Gastrocnemius medialis (tissue), 4 donors: ENCODE results near the gene MINDY4. TPM values are rescaled to one million over a fixed set of nuclear protein-coding genes. Genes with fewer than 3 reads are reported as not detected.

Source experiments
- ATAC-seq, 2 donors: fragments of 150-250 bp; one replicate each; pipeline ENCODE4 v1.9.1; 2016
- DNase-seq, 2 donors: peaks; one replicate each; pipeline ENCODE4 v3.0.0-alpha.2; 2019
- H3K27ac ChIP-seq, 4 donors: fragments of 200-600 bp; sonication (generic); 1 replicate in 1 of 4; 2 replicates in 3 of 4; pipeline ENCODE4 v1.5.1; 2016 to 2018; ENCODE audit warnings: mild to moderate bottlenecking in 2 of 4, moderate library complexity in 1 of 4
- H3K27me3 ChIP-seq, 3 donors: fragments of 200-600 bp; sonication (generic) in 2 of 3; 1 replicate in 1 of 3; 2 replicates in 2 of 3; pipeline versions ENCODE4 v1.5.1 to v1.6.0; 2016 to 2019; ENCODE audit warnings: mild to moderate bottlenecking in 1 of 3, moderate library complexity in 1 of 3
- H3K36me3 ChIP-seq, 2 donors: fragments of 200-600 bp; sonication (generic) in 1 of 2; one replicate each; pipeline ENCODE4 v1.5.1; 2017 to 2018
- H3K4me1 ChIP-seq, 2 donors: fragments of 200-600 bp; sonication (generic) in 1 of 2; one replicate each; pipeline ENCODE4 v1.5.1; 2016 to 2017; ENCODE audit warnings: mild to moderate bottlenecking in 2 of 2
- H3K4me3 ChIP-seq, 4 donors: fragments of 200-600 bp; sonication (generic) in 3 of 4; 1 replicate in 1 of 4; 2 replicates in 3 of 4; pipeline ENCODE4 v1.5.1; 2016 to 2019; ENCODE audit warnings: mild to moderate bottlenecking in 2 of 4
- H3K9me3 ChIP-seq, 3 donors: fragments of 200-600 bp; sonication (generic) in 2 of 3; 1 replicate in 1 of 3; 2 replicates in 2 of 3; pipeline ENCODE4 v1.5.1; 2016 to 2019
- CTCF ChIP-seq, 5 experiments: fragments of 450-650 bp in 3 of 5; fragments of 200-600 bp in 2 of 5; sonication (generic) in 2 of 5; IDR thresholded peaks in 4 of 5; conservative IDR thresholded peaks in 1 of 5; 1 replicate in 4 of 5; 2 replicates in 1 of 5; pipeline ENCODE4 v1.5.1; 2016 to 2019; ENCODE audit warnings: antibody characterized with exemption in 5 of 5, mild to moderate bottlenecking in 3 of 5, moderate library complexity in 3 of 5
- POLR2A ChIP-seq, 2 donors: fragments of 450-650 bp; IDR thresholded peaks; one replicate each; pipeline ENCODE4 v1.6.1; 2017; ENCODE audit warnings: antibody characterized with exemption in 2 of 2, mild to moderate bottlenecking in 2 of 2, moderate library complexity in 2 of 2
- in situ Hi-C, 4 donors: fragments of 200-750 bp; cut with MboI; loops; one replicate each; pipeline versions ENCODE4 v1.15.0 to v1.8.0; 2017; ENCODE audit warnings: low sequenced_read_pairs in 4 of 4
- intact Hi-C: fragments of 100-400 bp; cut with DNase I; formaldehyde crosslinking; loops from one replicate; pipeline ENCODE4 v1.15.1; 2023; ENCODE audit warnings: low total_unique reads
- total RNA-seq, 4 donors: library from RNA; depleted of rRNA; stranded (reverse); fragments of >200 nt; gene quantifications; one replicate each; pipeline versions ENCODE4 v1.1.0 to v1.2.3, GENCODE V29; 2016

The MINDY4 gene
- total RNA-seq, 4 donors from 2014 or later = 1.4 to 4.3 (median 3.0) TPM

GRCh38 chr7:30743371-30744074 lies 27.7 kb upstream of the MINDY4 start:
- no peak overlapping the region for H3K27ac ChIP-seq
- H3K36me3 ChIP-seq = no peaks in the 10 kb centered on the region
- in situ Hi-C loops = no loop called here
- intact Hi-C loops = loop anchor here (5.0 kb wide), 2 partner anchors 116 to 146 kb away; no protein-coding TSS in a partner anchor
- TF ChIP-seq CTCF (IDR thresholded peaks at IDR 0.05 in 4 of 5, conservative IDR thresholded peaks at IDR 0.05 in 1 of 5) (peak in 1 of 5 experiments; percentile 30), POLR2A (IDR thresholded peaks at IDR 0.05) (no peak)
- peak in 1 of 2 donors; percentile 23 for ATAC-seq
- H3K4me1 ChIP-seq = no peaks in the 10 kb centered on the region
- no peak overlapping the region for H3K4me3 ChIP-seq
- H3K9me3 ChIP-seq = no peaks in the 10 kb centered on the region
- no peaks in the 10 kb centered on the region for H3K27me3 ChIP-seq
- DNase-seq = no peak

- Histone ChIP-seq H3K9me3 (no peaks in the 10 kb centered on the region), H3K4me1 (no peaks in the 10 kb centered on the region), H3K27me3 (no peaks in the 10 kb centered on the region), H3K36me3 (no peaks in the 10 kb centered on the region), H3K27ac (no peak overlapping the region), H3K4me3 (no peak overlapping the region)
- no peak for ATAC-seq
- no peak for DNase-seq
- intact Hi-C loops = loop anchor here (5.0 kb wide), 2 partner anchors 117 to 147 kb away; no protein-coding TSS in a partner anchor
- TF ChIP-seq CTCF (IDR thresholded peaks at IDR 0.05 in 4 of 5, conservative IDR thresholded peaks at IDR 0.05 in 1 of 5) (no peak), POLR2A (IDR thresholded peaks at IDR 0.05) (no peak)
- in situ Hi-C loops = no loop called here
These were observed 27.2 kb upstream of the MINDY4 start for GRCh38 chr7:30744075-30744417.

- H3K27me3 ChIP-seq = no peaks in the 10 kb centered on the region
- no peaks in the 10 kb centered on the region for H3K36me3 ChIP-seq
- DNase-seq = no peak
- H3K27ac ChIP-seq = peak overlapping the region in 1 of 4 donors; percentile 22
- no peak for ATAC-seq
- intact Hi-C loops = no loop called here
- no peak for TF ChIP-seq POLR2A (IDR thresholded peaks at IDR 0.05)
- no peak for TF ChIP-seq CTCF (IDR thresholded peaks at IDR 0.05 in 4 of 5, conservative IDR thresholded peaks at IDR 0.05 in 1 of 5)
- in situ Hi-C loops = no loop called here
- H3K4me3 ChIP-seq = no peak overlapping the region
- no peaks in the 10 kb centered on the region for H3K9me3 ChIP-seq
- peaks cover 2 to 6% of the 10 kb centered on the region in 2 donors for H3K4me1 ChIP-seq
These were observed 25.8 kb upstream of the MINDY4 start for GRCh38 chr7:30745261-30745941.

GRCh38 chr7:30750010-30750409 lies 21.2 kb upstream of the MINDY4 start:
- TF ChIP-seq POLR2A (IDR thresholded peaks at IDR 0.05) (no peak), CTCF (IDR thresholded peaks at IDR 0.05 in 4 of 5, conservative IDR thresholded peaks at IDR 0.05 in 1 of 5) (no peak)
- ATAC-seq = no peak
- H3K27ac ChIP-seq = peak overlapping the region; percentile 66 to 77 (median 73)
- H3K9me3 ChIP-seq = no peaks in the 10 kb centered on the region
- H3K27me3 ChIP-seq = no peaks in the 10 kb centered on the region
- peaks cover 37 to 38% of the 10 kb centered on the region in 2 donors for H3K4me1 ChIP-seq
- H3K4me3 ChIP-seq = no peak overlapping the region
- no peaks in the 10 kb centered on the region for H3K36me3 ChIP-seq
- intact Hi-C loops (no loop called here), in situ Hi-C loops (no loop called here)
- no peak for DNase-seq
